HL-60 (cell line): ENCODE data around the gene AGA.

ENCODE experiments used
- DNase-seq, 2 experiments: peaks; one replicate each; pipeline ENCODE4 v3.0.0-alpha.2; 2010 to 2020; ENCODE audit warnings: low read depth in 1 of 2, low spot score in 1 of 2
- H3K27ac ChIP-seq: fragments of 250-450 bp; sonication (Bioruptor Pico); replicated peaks from 2 replicates; pipeline ENCODE4 v1.5.1; 2020; ENCODE audit warnings: mild to moderate bottlenecking, moderate library complexity
- H3K27me3 ChIP-seq: fragments of 250-450 bp; sonication (Bioruptor Pico); 2 replicates; pipeline ENCODE4 v1.5.1; 2021; ENCODE audit warnings: mild to moderate bottlenecking, moderate library complexity; ENCODE audit not compliant: insufficient read depth, poor library complexity, severe bottlenecking
- H3K4me3 ChIP-seq: replicated peaks from 2 replicates; pipeline ENCODE4 v1.5.1; 2011; ENCODE audit warnings: mild to moderate bottlenecking, control low read depth, low read length; ENCODE audit not compliant: insufficient read depth
- CTCF ChIP-seq: IDR thresholded peaks from one replicate; pipeline ENCODE4 v1.5.1; 2011; ENCODE audit warnings: low read length, control low read depth, inconsistent platforms; ENCODE audit not compliant: insufficient read depth
- GABPA ChIP-seq: IDR thresholded peaks from 2 replicates; pipeline ENCODE4 v1.6.1; 2012; ENCODE audit warnings: low read depth
- POLR2AphosphoS5 ChIP-seq: IDR thresholded peaks from 2 replicates; pipeline ENCODE4 v1.6.1; 2012; ENCODE audit warnings: low read depth
- REST ChIP-seq: IDR thresholded peaks from 2 replicates; pipeline ENCODE4 v1.6.1; 2012; ENCODE audit warnings: low read depth; ENCODE audit not compliant: insufficient replicate concordance
- SPI1 ChIP-seq: IDR thresholded peaks from 2 replicates; pipeline ENCODE4 v1.6.1; 2012; ENCODE audit warnings: low read depth, mild to moderate bottlenecking, borderline replicate concordance

AGA gene

GRCh38 chr4:177461606-177462005, 19.4 kb upstream of the AGA start:
- DNase-seq = no peak
- Histone ChIP-seq H3K27me3 (no peaks in the 10 kb centered on the region), H3K27ac (no peak overlapping the region), H3K4me3 (no peak overlapping the region)
- TF ChIP-seq SPI1 (no peak), REST (no peak), CTCF (no peak), GABPA (no peak), POLR2AphosphoS5 (no peak)

- no peak overlapping the region for H3K4me3 ChIP-seq
- TF ChIP-seq SPI1 (no peak), GABPA (no peak), REST (no peak), POLR2AphosphoS5 (no peak), CTCF (no peak)
- DNase-seq = no peak
- H3K27me3 ChIP-seq = no peaks in the 10 kb centered on the region
- no peak overlapping the region for H3K27ac ChIP-seq
These were observed 18.2 kb upstream of the AGA start for GRCh38 chr4:177460460-177460859.

GRCh38 chr4:177455561-177455970, 13.3 kb upstream of the AGA start:
- H3K27me3 ChIP-seq = no peaks in the 10 kb centered on the region
- no peak overlapping the region for H3K27ac ChIP-seq
- DNase-seq = no peak
- no peak for TF ChIP-seq CTCF
- TF ChIP-seq SPI1 = no peak
- no peak for TF ChIP-seq POLR2AphosphoS5
- no peak for TF ChIP-seq REST
- no peak for TF ChIP-seq GABPA
- no peak overlapping the region for H3K4me3 ChIP-seq
